ENCODE results near the gene MEN1. TPM values are rescaled to one million over a fixed set of nuclear protein-coding genes. Genes with fewer than 3 reads are reported as not detected.

Gene MEN1
- total and polyA plus RNA-seq, 2 of the 13 experiments (the other 11 are each of a cell fraction or from before 2014, with no cell fraction given), result 20.5 to 27.3 TPM

- TF ChIP-seq RFX1 (IDR thresholded peaks at IDR 0.05), result no peak
- TF ChIP-seq NCOA1 (CRISPR knock-in tag; IDR thresholded peaks at IDR 0.05), result no peak
- TF ChIP-seq HMGXB4 (CRISPR knock-in tag; IDR thresholded peaks at IDR 0.05; ENCODE audit: borderline replicate concordance in 1 of 2, low read depth in 1 of 2), result peak; percentile 43 to 67; a peak in 3 of 4 replicates
- TF ChIP-seq ZBTB40 (IDR thresholded peaks at IDR 0.05), result no peak
- TF ChIP-seq ZBTB40 (CRISPR knock-in tag; IDR thresholded peaks at IDR 0.05), result peak; percentile 78
- TF ChIP-seq ZNF503 (CRISPR knock-in tag; IDR thresholded peaks at IDR 0.05), result peak; percentile 57; the same call in 1 of the 2 replicates
- peak; percentile 57; the same call in 1 of the 2 replicates for TF ChIP-seq TAF1 (CRISPR knock-in tag; IDR thresholded peaks at IDR 0.05)
- peak; percentile 87 for TF ChIP-seq HCFC1 (IDR thresholded peaks at IDR 0.05; ENCODE audit: low read depth, low read length)
- TF ChIP-seq CHD4 (IDR thresholded peaks at IDR 0.05; ENCODE audit: borderline replicate concordance, low read length), result no peak
- TF ChIP-seq ZNF205 (CRISPR knock-in tag; IDR thresholded peaks at IDR 0.05), result no peak
- TF ChIP-seq U2AF2 (IDR thresholded peaks at IDR 0.05; ENCODE audit: low read depth, low read length), result no peak
- no peak for TF ChIP-seq ZNF431 (CRISPR knock-in tag; IDR thresholded peaks at IDR 0.05; ENCODE audit: borderline replicate concordance, low read depth)
- TF ChIP-seq ZNF563 (CRISPR knock-in tag; IDR thresholded peaks at IDR 0.05), result peak; percentile 74
- TF ChIP-seq BRD4 (CRISPR knock-in tag; IDR thresholded peaks at IDR 0.05), result 0 out of 2 replicates have a peak, but pooled peaks have one; percentile 46
- no peak for TF ChIP-seq NR1H2 (CRISPR knock-in tag; IDR thresholded peaks at IDR 0.05; ENCODE audit: borderline replicate concordance, low read depth)
Measured at GRCh38 chr11:64810271-64810890, at the start of gene MEN1 (continued).

Measured in HepG2 (cell line).